PC-9 (cell line): ENCODE data around the gene FAM98A. TPM values are rescaled to one million over a fixed set of nuclear protein-coding genes. Genes with fewer than 3 reads are reported as not detected.

Experiments
- BruUV-seq: library from RNA; stranded (reverse); fragments of 400-500 nt; replicated peaks from 2 replicates; lab custom pipeline; 2021; lab: Mats Ljungman, UMichigan
- CTCF ChIA-PET: fragments of 300-600 bp; sonication (Branson Sonifier 250); formaldehyde crosslinking; loops from one replicate; lab custom pipeline; 2022; ENCODE audit warnings: antibody characterized with exemption; lab: Charles Lee
- POLR2A ChIA-PET: fragments of 300-600 bp; sonication (Branson Sonifier 250); formaldehyde crosslinking; loops from one replicate; lab custom pipeline; 2022; ENCODE audit warnings: antibody characterized with exemption; ENCODE audit not compliant: unreplicated experiment; lab: Charles Lee
- DNase-seq, 2 experiments: peaks; one replicate each; pipeline versions ENCODE4 v3.0.0 to v3.0.0-alpha.2; 2015 to 2022; ENCODE audit warnings: mixed read lengths in 1 of 2
- H2AFZ ChIP-seq: fragments of 200-600 bp; sonication (generic); 2 replicates; pipeline ENCODE4 v1.8.1; 2017; ENCODE audit warnings: antibody characterized with exemption
- H3F3A ChIP-seq: fragments of 200-600 bp; sonication (generic); 2 replicates; pipeline ENCODE4 v1.8.1; 2017; ENCODE audit warnings: antibody characterized with exemption, mild to moderate bottlenecking, low read depth; ENCODE audit not compliant: insufficient read depth
- H3K27ac ChIP-seq: fragments of 200-600 bp; sonication (generic); 2 replicates; pipeline ENCODE4 v1.6.1; 2016; ENCODE audit warnings: mixed run types
- H3K27me3 ChIP-seq: fragments of 200-600 bp; sonication (generic); 2 replicates; pipeline ENCODE4 v1.6.1; 2016; ENCODE audit warnings: low read depth, mixed run types; ENCODE audit not compliant: insufficient read depth
- H3K36me3 ChIP-seq: fragments of 200-600 bp; sonication (generic); 2 replicates; pipeline ENCODE4 v1.6.1; 2016; ENCODE audit warnings: low read depth, mixed run types
- H3K4me1 ChIP-seq: fragments of 200-600 bp; sonication (generic); replicated peaks from 2 replicates; pipeline ENCODE4 v1.6.1; 2016; ENCODE audit warnings: mixed run types; ENCODE audit not compliant: insufficient read depth
- H3K4me2 ChIP-seq: fragments of 200-600 bp; sonication (generic); 2 replicates; pipeline ENCODE4 v1.6.1; 2017; ENCODE audit warnings: mixed run types
- H3K4me3 ChIP-seq: fragments of 200-600 bp; sonication (generic); 2 replicates; pipeline ENCODE4 v1.6.1; 2016; ENCODE audit warnings: mixed run types
- H3K79me2 ChIP-seq: fragments of 200-600 bp; sonication (generic); 2 replicates; pipeline ENCODE4 v1.6.1; 2017; ENCODE audit warnings: low read depth, mixed run types
- H3K9me2 ChIP-seq: fragments of 200-600 bp; sonication (generic); 2 replicates; pipeline ENCODE4 v1.8.1; 2017; ENCODE audit warnings: mild to moderate bottlenecking; ENCODE audit not compliant: insufficient read depth
- H3K9me3 ChIP-seq: fragments of 200-600 bp; sonication (generic); 2 replicates; pipeline ENCODE4 v1.8.1; 2016; ENCODE audit warnings: low read depth; ENCODE audit not compliant: insufficient read depth
- H4K20me1 ChIP-seq: fragments of 200-600 bp; sonication (generic); 2 replicates; pipeline ENCODE4 v1.8.1; 2017; ENCODE audit not compliant: insufficient read depth
- CTCF ChIP-seq: fragments of 200-600 bp; sonication (generic); conservative IDR thresholded peaks from 2 replicates; pipeline ENCODE4 v1.6.1; 2017; ENCODE audit warnings: mixed run types, antibody characterized with exemption, mild to moderate bottlenecking, moderate library complexity
- EZH2 ChIP-seq: fragments of 200-600 bp; sonication (generic); IDR thresholded peaks from 2 replicates; pipeline ENCODE4 v1.8.0; 2017; ENCODE audit warnings: antibody characterized with exemption, low read depth
- intact Hi-C: fragments of 100-400 bp; cut with micrococcal nuclease; formaldehyde crosslinking; loops from one replicate; pipeline ENCODE4 v1.10.0; 2022; ENCODE audit not compliant: unreplicated experiment
- total RNA-seq: library from RNA; stranded (reverse); gene quantifications from 2 replicates; pipeline ENCODE4 v1.2.3, GENCODE V29; 2021

Gene FAM98A
- total RNA-seq, 1 experiment from 2014 or later, result 33.7 TPM

- H3K4me1 ChIP-seq, result no peaks in the 10 kb centered on the region
- no peaks in the 10 kb centered on the region for H4K20me1 ChIP-seq
- CTCF ChIA-PET, result no interaction called here
- H2AFZ ChIP-seq, result no peak overlapping the region
- POLR2A ChIA-PET, result no interaction called here
- H3K27ac ChIP-seq, result no peak overlapping the region
- no peaks in the 10 kb centered on the region for H3K27me3 ChIP-seq
- no peaks in the 10 kb centered on the region for H3F3A ChIP-seq
- no peaks in the 10 kb centered on the region for H3K9me2 ChIP-seq
- H3K36me3 ChIP-seq, result no peaks in the 10 kb centered on the region
- intact Hi-C loops, result no loop called here
- H3K4me3 ChIP-seq, result no peak overlapping the region
- H3K79me2 ChIP-seq, result no peaks in the 10 kb centered on the region
- BruUV-seq, result no TSS peak
- no peaks in the 10 kb centered on the region for H3K9me3 ChIP-seq
- TF ChIP-seq CTCF (no peak), EZH2 (no peak)
- H3K4me2 ChIP-seq, result no peak overlapping the region
- no peak for DNase-seq
Measured at GRCh38 chr2:33559328-33559727, 39.8 kb downstream of the FAM98A start.

DNA sequence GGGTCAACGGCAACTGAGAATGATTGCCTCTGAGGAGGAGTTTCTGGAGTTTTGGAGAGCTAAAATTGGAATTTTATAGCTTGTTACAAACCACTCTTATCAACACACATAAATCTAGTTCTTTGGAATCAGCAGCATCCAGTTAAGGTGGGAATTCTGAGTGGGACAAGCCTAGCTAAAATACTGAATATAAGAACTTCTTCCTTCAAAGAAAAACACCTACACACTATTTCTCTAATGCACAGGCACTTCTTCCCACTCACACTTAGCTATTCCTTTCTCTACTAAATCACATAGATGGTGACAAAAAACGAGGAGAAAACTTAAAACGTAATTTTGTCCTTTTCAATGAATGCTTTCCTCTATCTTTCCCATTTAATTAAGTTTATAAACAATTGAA, 43.4 kb downstream of the FAM98A start:
- DNase-seq, result no peak
- ChIA-PET CTCF (no interaction called here), POLR2A (no interaction called here)
- H3K79me2 ChIP-seq, result no peaks in the 10 kb centered on the region
- TF ChIP-seq EZH2, result no peak
- TF ChIP-seq CTCF, result no peak
- no peaks in the 10 kb centered on the region for H3K36me3 ChIP-seq
- H2AFZ ChIP-seq, result no peak overlapping the region
- no peaks in the 10 kb centered on the region for H3K9me3 ChIP-seq
- no peaks in the 10 kb centered on the region for H4K20me1 ChIP-seq
- no peaks in the 10 kb centered on the region for H3K9me2 ChIP-seq
- intact Hi-C loops, result no loop called here
- H3K27ac ChIP-seq, result no peak overlapping the region
- no peaks in the 10 kb centered on the region for H3F3A ChIP-seq
- no peaks in the 10 kb centered on the region for H3K4me1 ChIP-seq
- H3K4me2 ChIP-seq, result no peak overlapping the region
- no TSS peak for BruUV-seq
- H3K4me3 ChIP-seq, result no peak overlapping the region
- no peaks in the 10 kb centered on the region for H3K27me3 ChIP-seq

- no peak overlapping the region for H3K27ac ChIP-seq
- no peaks in the 10 kb centered on the region for H4K20me1 ChIP-seq
- no peak for DNase-seq
- no peaks in the 10 kb centered on the region for H3K4me1 ChIP-seq
- no peak overlapping the region for H3K4me3 ChIP-seq
- no peaks in the 10 kb centered on the region for H3K79me2 ChIP-seq
- no TSS peak for BruUV-seq
- no peak for TF ChIP-seq CTCF
- no peak for TF ChIP-seq EZH2
- ChIA-PET CTCF (no interaction called here), POLR2A (no interaction called here)
- intact Hi-C loops, result no loop called here
- no peaks in the 10 kb centered on the region for H3K9me2 ChIP-seq
- no peaks in the 10 kb centered on the region for H3K9me3 ChIP-seq
- H3F3A ChIP-seq, result no peaks in the 10 kb centered on the region
- no peak overlapping the region for H2AFZ ChIP-seq
- no peaks in the 10 kb centered on the region for H3K36me3 ChIP-seq
- no peaks in the 10 kb centered on the region for H3K27me3 ChIP-seq
- H3K4me2 ChIP-seq, result no peak overlapping the region
Measured at GRCh38 chr2:33552758-33553461, 46.2 kb downstream of the FAM98A start.
